ENCODE results near the gene ACSS3.

DNA sequence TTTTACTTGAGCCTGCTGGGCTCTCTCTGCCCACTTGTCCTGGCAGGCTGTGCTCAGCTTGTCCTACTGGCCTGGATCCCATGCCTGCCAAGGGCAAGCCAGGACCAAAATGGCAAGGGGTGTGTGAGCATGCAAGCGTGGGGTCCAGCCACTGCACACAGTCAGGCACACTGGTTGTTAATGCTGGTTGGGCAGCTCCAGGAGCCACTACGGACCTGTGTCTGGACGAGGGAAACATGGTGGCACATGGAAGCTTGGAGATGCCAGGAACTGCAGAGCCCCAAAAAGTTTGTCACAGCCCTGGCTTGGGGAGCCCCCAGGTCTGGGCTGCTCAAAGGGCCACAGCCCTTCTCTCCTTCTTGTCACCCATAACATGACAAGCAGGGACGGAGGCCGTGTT, 83.8 kb downstream of the ACSS3 start:
- TF ChIP-seq, protein P1, sequence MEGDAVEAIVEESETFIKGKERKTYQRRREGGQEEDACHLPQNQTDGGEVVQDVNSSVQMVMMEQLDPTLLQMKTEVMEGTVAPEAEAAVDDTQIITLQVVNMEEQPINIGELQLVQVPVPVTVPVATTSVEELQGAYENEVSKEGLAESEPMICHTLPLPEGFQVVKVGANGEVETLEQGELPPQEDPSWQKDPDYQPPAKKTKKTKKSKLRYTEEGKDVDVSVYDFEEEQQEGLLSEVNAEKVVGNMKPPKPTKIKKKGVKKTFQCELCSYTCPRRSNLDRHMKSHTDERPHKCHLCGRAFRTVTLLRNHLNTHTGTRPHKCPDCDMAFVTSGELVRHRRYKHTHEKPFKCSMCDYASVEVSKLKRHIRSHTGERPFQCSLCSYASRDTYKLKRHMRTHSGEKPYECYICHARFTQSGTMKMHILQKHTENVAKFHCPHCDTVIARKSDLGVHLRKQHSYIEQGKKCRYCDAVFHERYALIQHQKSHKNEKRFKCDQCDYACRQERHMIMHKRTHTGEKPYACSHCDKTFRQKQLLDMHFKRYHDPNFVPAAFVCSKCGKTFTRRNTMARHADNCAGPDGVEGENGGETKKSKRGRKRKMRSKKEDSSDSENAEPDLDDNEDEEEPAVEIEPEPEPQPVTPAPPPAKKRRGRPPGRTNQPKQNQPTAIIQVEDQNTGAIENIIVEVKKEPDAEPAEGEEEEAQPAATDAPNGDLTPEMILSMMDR (IDR thresholded peaks at IDR 0.05), result no peak
- TF ChIP-seq POLR2A (IDR thresholded peaks at IDR 0.05), result no peak

Data from stomach (tissue), 4 donors.